Loucy (cell line): ENCODE measurements around the gene KDR.

Experiments
- EZH2phosphoT487 ChIP-seq: fragments of 200-600 bp; IDR thresholded peaks from 2 replicates; pipeline ENCODE4 v1.6.1; 2018; ENCODE audit warnings: antibody characterized with exemption, mild to moderate bottlenecking, moderate library complexity, borderline replicate concordance
- TF ChIP-seq, protein P1 (sequence below): fragments of 200-600 bp; sonication (generic); conservative IDR thresholded peaks from 2 replicates; pipeline ENCODE4 v1.5.1; 2014; ENCODE audit warnings: mild to moderate bottlenecking, antibody characterized with exemption, low read length

DNA sequence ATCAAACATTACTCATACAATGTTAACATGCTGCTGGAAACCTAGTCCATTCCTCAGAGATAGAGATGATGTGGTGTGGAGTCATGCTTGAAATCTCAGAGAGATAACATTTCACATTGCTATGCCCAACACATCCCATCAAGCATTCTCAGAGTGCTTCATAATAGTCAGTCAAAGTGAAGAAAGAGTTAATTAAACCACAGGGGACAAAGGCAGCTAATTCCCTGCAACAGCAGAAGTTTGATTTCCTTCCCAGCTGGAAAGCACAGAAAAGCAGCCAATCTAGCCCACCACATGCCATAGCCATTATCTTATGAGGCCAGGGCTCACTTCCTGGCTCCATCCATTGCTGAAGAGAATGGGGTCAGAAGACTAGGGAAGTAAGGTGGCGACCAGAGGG is 8.9 kb downstream of the KDR start:
- TF ChIP-seq, protein P1, sequence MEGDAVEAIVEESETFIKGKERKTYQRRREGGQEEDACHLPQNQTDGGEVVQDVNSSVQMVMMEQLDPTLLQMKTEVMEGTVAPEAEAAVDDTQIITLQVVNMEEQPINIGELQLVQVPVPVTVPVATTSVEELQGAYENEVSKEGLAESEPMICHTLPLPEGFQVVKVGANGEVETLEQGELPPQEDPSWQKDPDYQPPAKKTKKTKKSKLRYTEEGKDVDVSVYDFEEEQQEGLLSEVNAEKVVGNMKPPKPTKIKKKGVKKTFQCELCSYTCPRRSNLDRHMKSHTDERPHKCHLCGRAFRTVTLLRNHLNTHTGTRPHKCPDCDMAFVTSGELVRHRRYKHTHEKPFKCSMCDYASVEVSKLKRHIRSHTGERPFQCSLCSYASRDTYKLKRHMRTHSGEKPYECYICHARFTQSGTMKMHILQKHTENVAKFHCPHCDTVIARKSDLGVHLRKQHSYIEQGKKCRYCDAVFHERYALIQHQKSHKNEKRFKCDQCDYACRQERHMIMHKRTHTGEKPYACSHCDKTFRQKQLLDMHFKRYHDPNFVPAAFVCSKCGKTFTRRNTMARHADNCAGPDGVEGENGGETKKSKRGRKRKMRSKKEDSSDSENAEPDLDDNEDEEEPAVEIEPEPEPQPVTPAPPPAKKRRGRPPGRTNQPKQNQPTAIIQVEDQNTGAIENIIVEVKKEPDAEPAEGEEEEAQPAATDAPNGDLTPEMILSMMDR = no peak
- TF ChIP-seq EZH2phosphoT487 = no peak
